Nephron (organoid): ENCODE results near the gene CCNQ.

Source experiments
- H3K27ac Mint-ChIP-seq, 3 experiments: 2 replicates each; pipeline ENCODE4 v1.8.0; 2020; ENCODE audit warnings: mixed read lengths in 3 of 3, mild to moderate bottlenecking in 2 of 3, moderate library complexity in 1 of 3
- H3K27me3 Mint-ChIP-seq: 2 replicates; pipeline ENCODE4 v1.8.0; 2021; ENCODE audit warnings: low read depth, mild to moderate bottlenecking, moderate library complexity, mixed read lengths
- H3K36me3 Mint-ChIP-seq: 2 replicates; pipeline ENCODE4 v1.8.0; 2020; ENCODE audit warnings: low read depth, mixed read lengths
- H3K4me1 Mint-ChIP-seq: 2 replicates; pipeline ENCODE4 v1.8.0; 2020; ENCODE audit warnings: mixed read lengths
- H3K4me3 Mint-ChIP-seq, 3 experiments: 2 replicates each; pipeline ENCODE4 v1.8.0; 2020; ENCODE audit warnings: mild to moderate bottlenecking in 3 of 3, mixed read lengths in 3 of 3, moderate library complexity in 2 of 3
- H3K9me3 Mint-ChIP-seq: 2 replicates; pipeline ENCODE4 v1.8.0; 2020; ENCODE audit warnings: mixed read lengths
- CTCF ChIP-seq, 3 experiments: fragments of 200-600 bp; sonication (generic); IDR thresholded peaks; one replicate each; pipeline ENCODE4 v1.5.0; 2021; ENCODE audit warnings: antibody characterized with exemption in 3 of 3; ENCODE audit not compliant: unreplicated experiment in 3 of 3

CCNQ gene

GRCh38 chrX:153596981-153597750 is 1.8 kb downstream of the CCNQ start:
- no peak for TF ChIP-seq CTCF (IDR thresholded peaks at IDR 0.05; ENCODE audit: unreplicated experiment in 3 of 3)
- peaks cover 13% of the 10 kb centered on the region for H3K4me1 Mint-ChIP-seq
- H3K9me3 Mint-ChIP-seq: peaks cover 28% of the 10 kb centered on the region
- H3K4me3 Mint-ChIP-seq: peak overlapping the region; percentile 89 to 90 (median 90)
- H3K27ac Mint-ChIP-seq: no peak overlapping the region
- peaks cover 28% of the 10 kb centered on the region for H3K36me3 Mint-ChIP-seq
- no peaks in the 10 kb centered on the region for H3K27me3 Mint-ChIP-seq

- Mint-ChIP-seq H3K4me1 (peaks cover 13% of the 10 kb centered on the region), H3K36me3 (peaks cover 34% of the 10 kb centered on the region), H3K27me3 (no peaks in the 10 kb centered on the region), H3K4me3 (peak overlapping the region; percentile 60 to 75 (median 66)), H3K27ac (no peak overlapping the region), H3K9me3 (peaks cover 30% of the 10 kb centered on the region)
- TF ChIP-seq CTCF (IDR thresholded peaks at IDR 0.05; ENCODE audit: unreplicated experiment in 3 of 3): no peak
Observed at GRCh38 chrX:153595859-153596857, 2.8 kb downstream of the CCNQ start.

- no peak overlapping the region for H3K4me3 Mint-ChIP-seq
- no peaks in the 10 kb centered on the region for H3K27me3 Mint-ChIP-seq
- no peak overlapping the region for H3K27ac Mint-ChIP-seq
- peaks cover 37% of the 10 kb centered on the region for H3K36me3 Mint-ChIP-seq
- H3K4me1 Mint-ChIP-seq: peaks cover 7% of the 10 kb centered on the region
- H3K9me3 Mint-ChIP-seq: peaks cover 30% of the 10 kb centered on the region
- no peak for TF ChIP-seq CTCF (IDR thresholded peaks at IDR 0.05; ENCODE audit: unreplicated experiment in 3 of 3)
Observed at GRCh38 chrX:153595387-153595786, 3.6 kb downstream of the CCNQ start.

DNA sequence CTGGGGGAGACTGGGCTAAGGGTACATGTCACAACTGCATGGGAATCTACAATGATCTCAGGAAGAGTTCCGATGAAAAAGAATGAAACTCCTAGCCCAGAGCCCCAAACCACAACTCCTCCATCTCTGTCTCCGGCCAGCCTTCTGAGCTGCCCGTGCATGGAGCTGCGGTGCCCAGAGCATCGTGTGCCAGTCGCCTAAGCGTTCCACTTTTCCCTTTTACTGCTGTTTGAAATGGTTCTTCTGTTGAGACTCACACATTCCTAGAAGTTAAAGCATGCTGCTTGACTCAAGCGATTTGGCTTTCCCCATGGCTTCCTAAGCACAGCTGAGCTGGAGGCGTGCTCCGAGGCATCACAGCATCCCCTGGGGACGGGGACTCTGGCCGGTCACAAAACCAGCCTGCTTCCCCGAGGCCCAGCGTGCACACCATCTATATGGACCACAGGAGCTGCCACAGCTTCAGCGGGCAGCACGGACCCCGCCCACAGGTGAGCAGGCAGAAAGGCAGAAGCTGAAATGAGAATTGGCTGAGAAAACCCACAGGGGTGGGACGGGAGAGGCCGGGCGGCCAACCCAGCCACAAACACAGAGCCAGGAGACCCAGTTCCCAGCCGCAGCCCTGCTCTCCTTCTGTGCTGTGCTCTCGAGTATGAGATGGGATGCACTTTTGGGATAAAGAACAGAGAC is 5.0 kb downstream of the CCNQ start:
- peaks cover 24% of the 10 kb centered on the region for H3K9me3 Mint-ChIP-seq
- H3K36me3 Mint-ChIP-seq: peaks cover 37% of the 10 kb centered on the region
- H3K4me1 Mint-ChIP-seq: no peaks in the 10 kb centered on the region
- TF ChIP-seq CTCF (IDR thresholded peaks at IDR 0.05; ENCODE audit: unreplicated experiment in 3 of 3): no peak
- no peak overlapping the region for H3K27ac Mint-ChIP-seq
- no peak overlapping the region for H3K4me3 Mint-ChIP-seq
- no peaks in the 10 kb centered on the region for H3K27me3 Mint-ChIP-seq

- H3K36me3 Mint-ChIP-seq: peaks cover 41% of the 10 kb centered on the region
- no peaks in the 10 kb centered on the region for H3K27me3 Mint-ChIP-seq
- H3K4me1 Mint-ChIP-seq: no peaks in the 10 kb centered on the region
- H3K9me3 Mint-ChIP-seq: peaks cover 28% of the 10 kb centered on the region
- no peak for TF ChIP-seq CTCF (IDR thresholded peaks at IDR 0.05; ENCODE audit: unreplicated experiment in 3 of 3)
- no peak overlapping the region for H3K4me3 Mint-ChIP-seq
- H3K27ac Mint-ChIP-seq: no peak overlapping the region
Observed at GRCh38 chrX:153592966-153593688, 5.8 kb downstream of the CCNQ start.
